A172 (cell line): ENCODE results near the gene BHLHE41. TPM values are rescaled to one million over a fixed set of nuclear protein-coding genes. Genes with fewer than 3 reads are reported as not detected.
A peak's percentile ranks its signal among the peaks of the same experiment; 100 is the strongest.

ENCODE experiments used
- DNase-seq: peaks from one replicate; pipeline ENCODE4 v3.0.0-alpha.2; 2015; ENCODE audit warnings: low spot score
- total RNA-seq: library from RNA; depleted of rRNA; stranded (reverse); fragments of >200 nt; shearing (Covaris generic); gene quantifications from 2 replicates; pipeline ENCODE4 v1.2.3, GENCODE V29; 2014; rRNA removed

Gene BHLHE41
- 0.21 and 0.41 TPM in 2 replicates for total RNA-seq

DNA sequence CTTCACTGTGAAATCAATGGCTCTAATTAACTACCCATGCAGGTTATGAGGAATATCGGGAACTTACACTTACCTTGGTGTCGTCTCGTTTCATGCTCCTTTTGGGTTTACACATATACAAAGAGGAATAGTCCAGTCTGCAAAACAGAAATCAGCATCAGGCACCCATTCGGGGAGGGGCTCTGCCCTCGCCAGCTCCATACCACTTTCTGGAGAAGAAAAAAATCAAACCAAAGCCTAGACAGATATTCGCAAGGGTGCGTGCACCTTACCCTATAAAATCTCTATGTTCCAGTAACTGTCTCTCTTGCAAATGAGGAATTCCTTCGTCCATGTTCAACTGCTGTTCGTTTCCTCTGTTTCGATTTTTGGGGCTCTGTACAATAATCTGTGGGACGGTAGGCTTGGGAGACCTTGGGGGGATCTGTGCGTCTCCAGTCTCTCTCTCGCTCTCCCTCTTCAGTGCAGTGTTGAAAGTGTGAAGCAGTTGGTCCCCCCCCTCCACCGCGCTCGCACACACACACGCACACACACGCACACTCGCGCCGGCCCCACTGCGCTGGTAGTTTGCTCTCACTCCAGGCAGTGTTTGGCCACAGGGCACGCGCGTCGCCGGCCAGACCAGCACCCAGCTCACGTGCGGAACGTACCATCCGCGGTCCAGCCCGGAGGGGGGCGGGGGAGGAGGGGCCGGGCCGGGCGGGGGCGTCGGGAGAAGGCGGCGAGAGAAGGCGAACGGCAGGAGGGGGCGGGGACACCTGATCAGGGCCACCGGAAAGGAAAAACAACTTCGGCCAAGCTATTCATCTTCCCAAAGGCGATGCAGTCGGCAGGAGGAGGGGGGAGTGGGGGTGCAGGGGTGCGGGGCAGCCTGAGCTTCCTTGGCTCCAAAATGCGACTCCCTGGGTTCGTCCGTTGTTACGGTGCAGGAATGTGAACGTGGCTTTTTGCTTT is at the start of gene BHLHE41:
Gene BHLHE41 (minus strand): TSS at position 592 of the 954 bp plus-strand sequence. CDS start 258 bp downstream, at position 334.
- DNase-seq, result no peak

DNA sequence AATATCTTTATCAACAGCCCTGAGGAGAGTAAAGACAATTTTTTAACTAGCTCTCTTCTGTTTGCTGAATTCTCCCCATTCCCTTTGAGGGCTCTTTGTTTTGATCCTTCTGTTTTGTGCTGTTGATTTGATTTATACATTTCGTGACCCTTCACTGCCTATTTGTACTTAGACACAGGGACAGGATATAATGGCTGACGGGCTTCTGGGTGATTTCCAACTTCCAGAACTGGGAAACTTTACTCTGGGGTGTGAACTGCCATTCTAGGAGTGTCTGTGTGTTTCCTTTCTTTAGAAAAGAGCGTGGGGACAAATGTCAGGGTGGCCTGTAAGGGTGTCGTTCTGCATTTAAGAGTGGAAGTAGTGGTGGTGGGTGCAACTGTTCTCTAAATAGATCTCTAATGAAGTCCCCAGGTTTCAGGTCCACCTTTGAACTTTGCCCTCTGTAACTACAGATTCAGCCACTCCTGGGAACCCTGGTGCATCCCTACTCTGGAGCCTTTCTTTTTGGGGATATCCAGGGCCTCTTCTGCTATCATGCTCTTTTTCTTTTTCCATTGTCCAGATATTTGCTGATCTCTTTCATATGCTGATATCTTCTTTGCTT is 48.2 kb upstream of the BHLHE41 start:
- no peak for DNase-seq

GRCh38 chr12:26172539-26172938 is 47.7 kb upstream of the BHLHE41 start:
- no peak for DNase-seq

DNA sequence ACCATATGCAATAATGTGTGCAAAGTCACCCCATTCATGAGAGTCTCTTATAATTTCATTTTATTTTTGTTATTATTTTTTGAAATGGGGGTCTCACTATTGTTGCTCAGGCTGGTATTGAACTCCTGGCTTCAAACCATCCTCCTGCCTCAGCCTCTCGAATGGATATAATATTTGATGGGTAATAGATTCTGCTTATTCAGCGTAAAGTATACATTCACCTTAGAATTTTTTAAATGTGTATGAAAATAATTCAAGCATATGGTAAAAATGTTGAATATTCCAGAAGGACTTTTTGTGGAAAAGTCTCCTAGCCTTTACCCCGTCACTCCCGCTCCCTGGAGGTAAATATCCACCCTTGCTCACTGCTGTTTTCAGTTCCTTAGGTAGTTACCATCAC is 47.2 kb upstream of the BHLHE41 start:
- no peak for DNase-seq

GRCh38 chr12:26164118-26164517 is 39.3 kb upstream of the BHLHE41 start:
- no peak for DNase-seq

DNA sequence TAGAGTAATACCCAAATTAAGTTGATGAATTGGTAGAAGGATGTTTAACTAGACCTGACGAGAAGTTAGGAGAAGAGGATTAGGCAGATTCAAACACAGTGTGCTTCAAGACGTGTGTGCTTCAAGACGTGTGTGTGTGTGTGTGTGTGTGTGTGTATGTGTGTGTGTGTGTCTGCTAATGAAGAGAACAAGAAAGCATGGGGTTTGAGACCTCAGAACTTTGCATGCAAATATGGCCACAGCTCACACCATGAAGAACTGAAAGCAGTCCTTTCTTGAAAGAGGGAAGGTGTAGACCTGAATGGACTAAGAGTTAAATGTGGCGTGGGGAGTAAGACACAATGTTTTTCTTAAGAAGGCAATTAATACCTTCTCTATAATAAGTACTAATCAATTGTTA is 38.1 kb upstream of the BHLHE41 start:
- DNase-seq, result no peak

GRCh38 chr12:26162174-26162573 is 37.3 kb upstream of the BHLHE41 start:
- no peak for DNase-seq

DNA sequence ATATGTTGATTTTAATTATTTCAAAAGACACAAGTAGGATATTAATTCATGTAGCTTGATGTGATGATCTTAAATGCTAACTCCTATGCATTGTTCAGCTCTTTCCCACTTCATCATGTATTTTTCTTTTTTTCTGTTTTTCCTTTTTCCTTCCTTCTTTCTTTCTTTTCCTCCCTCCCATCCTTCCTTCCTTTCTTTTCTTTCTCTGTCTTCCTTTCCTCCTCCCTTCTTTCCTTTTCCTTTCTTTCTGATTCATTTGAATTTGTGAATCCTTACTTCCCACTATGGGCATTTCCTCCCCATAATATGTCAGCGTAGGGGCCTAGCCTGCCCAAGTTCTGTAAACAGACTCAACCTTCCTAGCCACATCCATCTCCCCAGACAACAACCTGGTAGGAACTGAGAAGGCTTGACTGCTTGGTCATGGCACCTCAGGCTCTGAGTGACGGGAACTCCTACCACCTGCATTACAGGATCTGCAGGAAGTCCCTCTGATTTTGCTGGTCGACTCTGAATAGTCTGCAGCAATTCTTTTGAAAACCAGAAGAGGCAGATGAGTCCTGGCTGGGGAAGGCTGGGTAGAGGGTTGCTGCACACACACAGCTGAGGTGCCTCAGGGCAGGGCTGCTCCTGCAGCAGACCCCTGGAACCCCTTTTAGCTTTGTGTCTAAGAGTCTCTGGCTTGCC is 33.4 kb upstream of the BHLHE41 start:
- DNase-seq, result no peak

DNA sequence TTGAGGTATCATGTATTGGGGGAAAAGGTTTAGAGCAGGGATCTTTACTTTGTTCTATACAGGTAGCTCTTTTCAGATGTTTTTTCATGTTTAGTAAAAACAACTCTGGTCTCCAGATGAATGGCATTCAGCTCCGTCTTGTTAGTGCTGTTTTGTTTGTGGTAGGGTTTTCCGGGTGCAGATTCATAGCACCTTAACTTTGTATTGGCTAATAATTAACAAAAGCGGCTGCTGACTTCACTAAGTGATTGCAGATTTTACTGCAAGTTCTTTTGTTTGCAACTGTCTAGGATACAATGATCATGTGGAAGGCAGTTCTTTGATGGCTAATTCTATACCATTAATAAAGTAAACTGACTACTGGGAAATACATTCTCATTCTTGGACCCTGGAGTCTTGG is 32.2 kb upstream of the BHLHE41 start:
- DNase-seq, result no peak

DNA sequence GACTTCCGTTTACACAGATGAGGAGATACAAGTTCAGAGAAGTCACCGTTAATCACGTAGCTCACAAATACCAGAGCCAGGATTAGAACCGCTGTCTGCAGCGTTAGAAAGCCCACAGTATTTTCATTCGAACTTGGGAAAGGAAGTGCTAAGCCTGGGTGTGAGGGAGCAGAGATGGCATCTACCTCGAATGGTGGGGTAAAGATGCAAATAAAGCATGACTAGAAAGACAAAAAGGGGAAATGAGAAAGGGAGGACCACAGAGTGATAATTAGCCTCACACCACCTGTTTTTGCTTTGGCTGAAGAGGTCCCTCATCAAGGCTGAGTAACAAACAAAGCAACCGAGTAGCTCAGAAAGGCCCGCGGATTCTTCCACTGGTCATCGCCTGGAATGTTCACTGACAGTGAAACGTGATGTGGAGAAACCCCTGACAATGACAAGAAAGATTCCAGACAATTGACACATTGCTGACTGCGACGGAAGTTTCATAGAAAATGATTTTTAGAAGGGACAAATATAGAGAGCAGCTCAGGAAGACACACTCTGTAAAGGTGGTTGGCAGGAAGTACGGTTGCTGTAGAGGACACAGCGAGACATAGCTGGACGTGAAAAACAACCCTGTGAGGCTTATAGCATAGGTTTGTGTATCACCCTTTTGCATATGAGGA is 31.5 kb upstream of the BHLHE41 start:
- DNase-seq, result no peak

DNA sequence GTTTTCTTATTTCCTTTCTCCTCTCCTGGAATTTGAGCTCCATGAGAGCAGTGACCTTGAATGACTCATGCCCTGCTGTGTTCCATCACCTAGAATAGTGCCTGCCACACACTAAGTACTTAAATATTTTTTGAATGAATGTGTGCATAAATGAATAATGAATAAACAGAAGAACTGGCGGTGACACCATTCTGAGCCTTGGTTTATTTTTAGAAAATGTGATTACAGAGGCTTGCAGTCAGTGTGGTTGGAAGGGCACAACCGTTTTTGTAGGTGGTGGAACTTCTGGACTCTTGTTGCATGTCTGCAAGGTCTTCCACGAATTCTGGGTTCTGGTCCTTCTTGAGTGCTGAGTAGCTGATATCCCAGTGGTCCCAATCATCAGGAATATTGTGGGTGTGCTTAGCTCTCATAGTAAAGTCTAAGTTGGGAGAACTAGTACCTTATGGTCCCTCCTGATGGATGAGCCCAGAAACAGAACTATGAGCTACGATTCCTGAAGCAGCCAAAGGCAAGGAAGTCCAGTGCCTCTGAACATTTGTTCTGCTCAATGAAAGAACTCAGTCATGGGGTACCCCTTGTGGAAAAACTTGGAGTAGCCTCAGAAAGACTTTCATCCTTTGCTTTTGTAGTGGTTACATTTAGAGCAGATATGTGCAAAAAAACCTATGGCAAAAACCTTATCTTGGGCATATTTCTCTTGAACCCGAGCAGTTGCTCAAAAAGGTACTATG is 28.8 kb upstream of the BHLHE41 start:
- DNase-seq, result peak; percentile 93

DNA sequence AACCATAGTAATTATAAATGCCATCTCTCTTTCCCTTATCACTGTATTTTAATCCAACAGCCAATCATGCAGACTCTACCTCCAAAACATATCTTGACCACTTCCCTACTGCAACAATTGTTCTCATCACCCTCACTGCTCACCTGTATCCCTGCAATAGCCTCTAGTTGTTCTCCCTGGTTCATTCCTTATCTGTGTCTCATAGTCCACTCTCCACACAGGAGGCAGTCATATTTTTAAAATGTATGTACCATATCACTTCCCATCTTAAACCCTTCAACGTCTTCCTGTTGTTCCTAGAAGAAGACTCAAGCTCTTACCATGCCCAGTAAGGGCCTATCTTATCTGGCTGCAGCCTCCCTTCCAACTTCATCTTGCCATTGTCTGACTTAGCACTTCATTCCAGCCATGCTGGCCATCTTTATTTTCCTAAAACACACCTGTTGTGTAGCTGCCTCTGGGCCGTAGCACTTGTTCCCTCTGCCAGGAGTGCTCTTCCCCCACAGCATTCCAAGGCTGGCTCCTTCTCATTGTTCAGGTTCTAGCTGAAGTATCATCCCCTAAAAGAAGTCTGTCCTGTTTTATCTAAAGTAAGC is 27.8 kb upstream of the BHLHE41 start:
- peak; percentile 9 for DNase-seq

DNA sequence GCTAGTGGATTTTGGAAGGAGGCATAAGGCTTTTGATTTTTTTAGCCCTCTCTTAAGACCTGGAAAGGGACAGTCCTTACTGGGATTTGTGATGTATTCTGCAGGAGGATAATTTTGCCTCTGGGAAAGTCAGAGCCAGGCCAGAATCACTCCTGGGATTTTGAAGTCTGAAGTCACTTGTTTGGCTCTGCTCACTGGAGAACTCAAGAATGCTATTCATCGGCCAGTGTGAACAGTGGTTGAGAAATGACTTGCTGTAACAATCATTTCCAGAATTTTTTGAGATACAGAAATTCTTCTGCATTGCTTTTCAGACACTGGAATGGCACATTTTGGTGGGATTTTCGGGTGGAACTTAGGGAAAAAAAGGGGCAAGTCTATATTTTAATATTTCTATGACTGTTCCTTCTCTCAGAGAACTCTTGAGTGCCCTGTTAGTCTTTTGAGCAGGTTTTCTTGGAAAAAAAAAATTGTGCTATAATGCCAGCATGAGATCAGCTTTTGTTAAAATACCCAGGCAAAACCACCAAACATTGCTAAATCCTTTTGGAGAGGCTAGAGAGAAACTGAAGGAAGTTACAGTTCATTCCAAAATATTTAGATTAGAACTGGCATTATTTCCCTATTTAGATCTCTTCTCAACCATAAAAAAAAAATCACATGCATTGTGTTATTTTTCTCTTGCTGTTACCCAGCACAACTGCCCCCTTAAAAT is 26.1 kb upstream of the BHLHE41 start:
- no peak for DNase-seq

DNA sequence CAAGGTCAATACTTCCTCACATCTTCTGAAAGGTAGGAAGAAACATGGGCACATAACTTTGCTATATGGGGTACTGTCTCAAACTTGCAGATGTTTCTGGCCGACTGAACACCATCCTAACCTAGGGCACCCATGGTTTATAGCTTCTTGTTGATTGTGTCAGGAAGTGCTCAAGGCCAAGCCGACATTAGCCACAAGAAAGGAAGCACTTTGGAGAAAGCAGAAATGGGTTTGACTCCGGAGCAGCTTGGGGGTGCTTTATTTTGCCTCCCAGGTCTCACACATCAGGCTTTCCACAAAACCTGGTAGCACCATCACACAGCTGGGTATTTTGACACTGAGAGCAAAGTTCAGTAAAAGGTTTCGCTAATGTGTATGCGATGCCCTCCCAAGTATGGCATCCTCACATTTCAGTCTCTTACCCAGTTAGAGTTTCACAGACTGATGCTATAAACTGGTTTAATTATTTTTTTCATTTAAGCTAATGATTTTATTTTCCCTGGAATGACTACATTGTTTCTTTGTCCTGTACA is 25.2 kb upstream of the BHLHE41 start:
- no peak for DNase-seq

DNA sequence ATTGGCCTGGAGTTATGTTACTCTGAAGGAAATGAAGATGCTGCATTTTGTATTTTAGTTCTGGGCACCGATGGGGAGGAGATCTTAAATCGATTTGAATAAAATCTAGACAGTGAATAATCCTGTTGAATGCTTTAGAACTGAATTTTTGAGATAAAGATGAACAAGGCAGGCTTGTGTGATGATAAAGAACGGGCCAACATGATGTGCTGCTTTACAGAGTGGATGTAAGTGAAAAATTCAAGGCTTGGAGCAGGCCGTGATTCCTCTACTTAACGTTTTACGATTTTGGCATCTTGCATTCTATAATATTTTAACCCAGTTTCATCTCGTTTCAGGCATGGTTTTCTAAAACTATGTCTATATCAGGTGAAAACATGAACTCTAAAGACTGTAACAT is 23.5 kb upstream of the BHLHE41 start:
- no peak for DNase-seq

DNA sequence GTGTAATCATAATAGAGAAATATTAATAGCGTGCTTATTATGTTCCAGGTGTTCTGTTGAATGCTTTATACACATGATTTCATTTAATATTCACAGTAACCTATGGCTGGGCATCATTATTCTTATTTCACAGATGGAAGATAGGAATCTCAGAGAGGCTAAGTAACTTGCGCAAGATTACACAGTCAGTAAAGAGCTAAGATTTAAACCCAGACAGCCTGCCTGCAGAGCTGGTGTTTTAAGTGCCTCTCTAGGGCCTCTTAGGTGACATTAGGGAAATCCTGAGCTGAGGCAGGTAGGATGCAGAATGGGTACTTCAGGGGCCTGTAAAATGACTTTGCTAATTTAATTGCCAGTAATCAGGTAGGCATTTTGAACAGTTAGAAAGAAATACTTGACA is 18.5 kb upstream of the BHLHE41 start:
- no peak for DNase-seq

DNA sequence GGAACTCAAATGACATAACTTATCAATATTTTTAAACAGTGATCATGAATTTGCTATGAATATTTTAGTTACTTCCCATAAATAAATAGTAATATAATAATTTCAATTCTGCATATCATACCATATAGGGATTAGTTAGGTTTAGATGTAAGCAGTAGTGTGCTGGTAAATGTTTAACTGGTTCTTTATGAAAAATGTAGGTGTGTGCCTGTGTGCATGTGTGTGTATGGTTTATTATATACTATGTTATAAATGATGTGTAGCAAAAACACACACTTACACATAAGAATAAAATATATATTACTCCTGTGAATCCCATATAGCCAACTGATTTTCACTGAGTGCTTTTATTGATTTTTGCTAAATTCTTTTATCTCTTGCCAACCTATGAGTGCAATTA is 14.0 kb upstream of the BHLHE41 start:
- DNase-seq, result no peak

GRCh38 chr12:26136688-26137087 is 11.9 kb upstream of the BHLHE41 start:
- DNase-seq, result no peak

- no peak for DNase-seq
Measured at GRCh38 chr12:26135571-26135970, 10.7 kb upstream of the BHLHE41 start.

- peak; percentile 74 for DNase-seq
Measured at GRCh38 chr12:26135010-26135420, 10.2 kb upstream of the BHLHE41 start.
